Myometrial cell (primary cell): ENCODE data around the gene C3orf18. TPM values are rescaled to one million over a fixed set of nuclear protein-coding genes. Genes with fewer than 3 reads are reported as not detected.

Experiments
- total RNA-seq: library from RNA; depleted of rRNA; stranded (reverse); fragments of >200 nt; gene quantifications from 2 replicates; pipeline ENCODE4 v1.2.3, GENCODE V29; 2015

C3orf18 gene
- 10.7 and 17.2 TPM in 2 replicates for total RNA-seq

DNA sequence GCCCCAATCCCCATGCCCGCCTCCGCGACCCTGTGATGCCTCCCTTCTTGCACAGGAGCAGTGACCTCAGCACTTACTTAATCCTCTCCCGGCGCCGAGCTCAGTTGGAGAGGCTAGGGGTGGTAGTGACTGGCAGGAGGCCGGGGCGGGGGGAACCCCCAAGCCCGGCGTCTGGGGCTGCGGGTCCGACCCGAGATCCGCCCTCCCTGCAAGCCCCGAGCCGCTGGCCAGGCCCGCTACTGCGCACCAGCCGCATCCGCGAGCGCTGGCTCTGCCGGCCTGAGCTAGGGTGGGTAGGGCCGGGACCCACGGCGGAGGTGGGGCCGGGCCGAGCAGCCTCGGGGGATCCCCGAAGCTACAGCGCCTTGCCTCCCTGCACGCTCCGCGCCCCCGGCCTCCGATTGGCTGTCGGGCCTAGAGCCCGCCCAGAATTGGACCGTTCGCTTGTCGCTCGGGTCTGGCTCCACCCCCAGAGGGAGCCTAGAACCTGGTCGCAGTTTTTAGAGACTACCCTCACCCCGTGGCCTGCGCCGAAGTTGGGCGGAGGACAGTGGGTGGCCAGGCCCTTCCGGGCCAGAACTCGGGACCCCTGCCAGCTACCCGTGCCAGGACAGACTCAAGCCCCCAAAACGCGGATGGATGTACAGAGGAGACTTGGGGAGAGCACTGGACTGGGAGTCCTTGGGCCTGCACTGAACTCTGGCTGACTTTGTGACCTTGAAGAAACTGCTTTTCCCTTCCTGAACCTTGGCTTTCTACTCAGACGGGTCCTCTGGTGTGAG, at the start of gene C3orf18:
Gene C3orf18 (minus strand): TSS at position 362 of the 782 bp plus-strand sequence. CDS start 2,048 bp downstream, outside the sequence.

DNA sequence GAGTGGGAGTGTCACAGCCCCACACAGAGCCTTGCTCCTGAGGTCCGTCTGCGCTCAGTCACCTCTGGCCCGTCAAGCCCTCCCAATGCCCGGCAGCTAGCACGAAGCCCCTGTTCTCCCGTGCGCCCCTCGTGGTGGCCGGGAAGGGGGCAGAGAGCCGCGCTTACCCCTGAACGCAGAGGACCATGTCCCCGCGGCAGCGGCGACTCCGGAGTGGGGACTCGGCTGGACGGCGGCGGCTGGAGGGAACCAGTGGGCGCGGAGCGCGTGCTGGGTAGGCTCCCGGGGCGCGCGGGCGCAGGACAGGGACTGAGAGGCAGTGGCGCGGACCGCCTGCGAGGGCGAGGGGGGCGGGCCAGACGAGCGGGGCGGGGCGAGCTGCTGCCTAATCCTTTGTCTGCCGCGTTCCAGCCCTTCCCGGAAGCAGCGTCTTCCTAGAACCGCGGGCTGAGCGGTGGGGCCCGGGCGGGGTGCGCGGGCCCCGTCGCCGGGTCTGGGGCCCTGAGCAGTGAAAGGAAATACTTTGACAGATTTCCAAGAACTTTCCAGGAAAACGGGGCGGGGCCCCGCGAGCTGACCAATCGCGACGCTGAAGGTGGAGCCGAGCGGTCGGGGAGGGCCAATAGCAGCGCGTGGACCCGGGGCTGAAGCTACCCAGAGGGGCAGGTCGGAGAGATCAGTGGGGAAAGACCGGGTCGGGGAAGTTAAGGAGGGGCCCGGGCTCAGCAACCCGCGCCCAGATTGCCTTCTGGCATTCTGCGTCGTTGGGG, 44.1 kb upstream of the C3orf18 start, which contains the start of gene CISH:
Gene CISH (minus strand): TSS at position 311 of the 770 bp plus-strand sequence. CDS start 124 bp downstream, at position 187.

DNA sequence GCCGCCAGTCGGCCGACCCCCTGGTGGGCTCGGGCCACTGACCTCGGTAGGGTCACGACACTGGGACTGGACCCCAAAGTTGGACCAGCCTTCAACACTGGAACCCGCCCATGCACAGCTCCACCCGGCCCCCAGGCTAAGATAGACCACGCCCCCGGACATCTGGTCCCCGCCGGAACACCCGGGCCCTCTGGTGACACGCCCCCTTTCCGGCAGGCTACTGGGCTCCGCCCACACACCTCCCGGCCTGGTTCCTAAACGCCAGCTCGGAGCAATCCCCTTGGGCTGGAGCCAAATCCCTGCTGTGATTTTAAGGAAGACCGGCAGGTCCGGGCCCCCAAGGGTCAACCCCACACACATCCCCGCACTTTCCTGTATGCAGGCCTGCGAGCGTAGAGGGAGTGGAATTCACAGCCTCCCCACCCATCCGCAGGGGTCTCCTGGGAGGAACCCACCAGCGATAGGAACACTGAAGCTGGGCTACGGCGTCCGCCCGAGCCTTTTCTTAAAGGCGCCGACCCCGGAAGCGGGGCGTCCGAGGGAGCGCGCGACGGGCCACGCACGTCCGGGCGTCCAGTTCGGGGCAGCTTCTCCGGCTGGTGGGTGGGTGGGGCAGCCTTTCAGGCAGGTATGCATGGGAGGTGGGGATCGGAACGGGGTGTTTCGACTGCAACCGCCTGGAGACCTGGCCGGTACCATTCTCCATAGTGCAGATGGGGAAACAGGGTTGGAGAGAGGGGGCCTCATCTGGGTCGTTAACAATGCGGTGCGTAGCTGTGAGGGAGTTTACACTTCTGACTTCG, 1.6 kb upstream of the C3orf18 start, which contains the start of gene HEMK1:
Gene HEMK1 (plus strand): TSS at position 576 of the 803 bp plus-strand sequence. CDS start 1,583 bp downstream, outside the sequence.

Other genes with a start within 250 kb of the C3orf18 start
- gene HYAL2, start 245.0 kb downstream of the C3orf18 start, total RNA-seq, result 74.7 and 83.3 TPM in 2 replicates
- 15.0 and 29.4 TPM in 2 replicates for gene TUSC2, start 239.5 kb downstream of the C3orf18 start, total RNA-seq
- gene RASSF1, start 226.9 kb downstream of the C3orf18 start, total RNA-seq, result 37.2 and 39.0 TPM in 2 replicates
- 1.7 and 3.0 TPM in 2 replicates for gene ZMYND10, start 222.0 kb downstream of the C3orf18 start, total RNA-seq
- gene NPRL2, start 217.0 kb downstream of the C3orf18 start, total RNA-seq, result 23.2 and 31.7 TPM in 2 replicates
- gene CYB561D2, start 216.9 kb downstream of the C3orf18 start, total RNA-seq, result 29.6 and 41.5 TPM in 2 replicates
- gene TMEM115, start 208.2 kb downstream of the C3orf18 start, total RNA-seq, result 61.1 and 71.2 TPM in 2 replicates
- 0.18 TPM in 1 of 2 replicates, not detected in the other for gene CACNA2D2, start 64.1 kb downstream of the C3orf18 start, total RNA-seq
- 24.8 and 25.9 TPM in 2 replicates for gene HEMK1, start 1.8 kb upstream of the C3orf18 start, total RNA-seq
- gene CISH, start 44.0 kb upstream of the C3orf18 start, total RNA-seq, result 0.29 and 0.35 TPM in 2 replicates
- 17.0 and 21.4 TPM in 2 replicates for gene MAPKAPK3, start 49.4 kb upstream of the C3orf18 start, total RNA-seq
- under 0.01 TPM in 1 of 2 replicates, not detected in the other for gene DOCK3, start 107.2 kb upstream of the C3orf18 start, total RNA-seq